Liver (tissue), 9 donors: Measurements from ENCODE around the gene ABHD17C. TPM values are rescaled to one million over a fixed set of nuclear protein-coding genes. Genes with fewer than 3 reads are reported as not detected.

ENCODE experiments used
- DNase-seq: peaks from one replicate; pipeline ENCODE4 v3.0.0-alpha.2; 2017; ENCODE audit warnings: low spot score
- H3K27ac ChIP-seq, 2 donors: one replicate each; pipeline ENCODE4 v1.7.0; 2013; ENCODE audit warnings: inconsistent platforms in 2 of 2, low read length in 2 of 2, control low read depth in 1 of 2, low read depth in 1 of 2, mild to moderate bottlenecking in 1 of 2
- H3K27me3 ChIP-seq, 4 donors: one replicate each; pipeline versions ENCODE4 v1.6.1 to v1.7.0; 2013; ENCODE audit warnings: low read length in 3 of 4, inconsistent platforms in 1 of 4, mild to moderate bottlenecking in 1 of 4, moderate library complexity in 1 of 4; ENCODE audit not compliant: control insufficient read depth in 4 of 4, insufficient read depth in 4 of 4
- H3K36me3 ChIP-seq, 4 donors: one replicate each; pipeline versions ENCODE4 v1.6.1 to v1.7.0; 2013; ENCODE audit warnings: low read length in 3 of 4, mild to moderate bottlenecking in 3 of 4, low read depth in 1 of 4, moderate library complexity in 1 of 4; ENCODE audit not compliant: control insufficient read depth in 4 of 4, insufficient read depth in 3 of 4
- H3K4me1 ChIP-seq, 4 donors: one replicate each; pipeline versions ENCODE4 v1.6.1 to v1.7.0; 2013; ENCODE audit warnings: low read length in 3 of 4, mild to moderate bottlenecking in 3 of 4, moderate library complexity in 1 of 4; ENCODE audit not compliant: control insufficient read depth in 4 of 4, insufficient read depth in 4 of 4
- H3K4me3 ChIP-seq, 3 donors: one replicate each; pipeline versions ENCODE4 v1.6.1 to v1.7.0; 2013; ENCODE audit warnings: low read length in 3 of 3, control low read depth in 1 of 3, low read depth in 1 of 3, mild to moderate bottlenecking in 1 of 3
- H3K9ac ChIP-seq, 2 donors: one replicate each; pipeline ENCODE4 v1.7.0; 2013; ENCODE audit warnings: low read length in 2 of 2, mild to moderate bottlenecking in 2 of 2, moderate library complexity in 2 of 2, control low read depth in 1 of 2, low read depth in 1 of 2
- H3K9me3 ChIP-seq, 4 donors: one replicate each; pipeline versions ENCODE4 v1.6.1 to v1.7.0; 2013; ENCODE audit warnings: low read length in 3 of 4; ENCODE audit not compliant: control insufficient read depth in 4 of 4
- EGR1 ChIP-seq, 2 donors: IDR thresholded peaks; 2 replicates each; pipeline ENCODE4 v1.6.1; 2016 to 2018; ENCODE audit warnings: antibody characterized with exemption in 2 of 2, low read depth in 2 of 2
- HNF4G ChIP-seq: IDR thresholded peaks from 2 replicates; pipeline ENCODE4 v1.6.1; 2016; ENCODE audit warnings: antibody characterized with exemption
- REST ChIP-seq: IDR thresholded peaks from 2 replicates; pipeline ENCODE4 v1.6.1; 2016; ENCODE audit warnings: antibody characterized with exemption, mild to moderate bottlenecking
- ZBTB33 ChIP-seq: IDR thresholded peaks from 2 replicates; pipeline ENCODE4 v1.6.1; 2016; ENCODE audit warnings: antibody characterized with exemption
- WGBS: extraction: QIAGEN DNeasy Blood & Tissue Kit; methylation state at CpG from one replicate; pipeline ENCODE4 v1.1.7; 2013; 5-methylcytosine and 5-hydroxymethylcytosine counted together
- polyA plus RNA-seq, 2 donors: library from polyadenylated mRNA; stranded (reverse) in 1 of 2; unstranded in 1 of 2; fragments of 200-250 nt in 1 of 2; fragments of >200 nt in 1 of 2; fragmentation: Nextera tagmentation in 1 of 2; extraction: Ambion mirVana in 1 of 2; gene quantifications; one replicate each; pipeline versions ENCODE4 v1.2.1 to v1.2.3, GENCODE V29; 2013 to 2015
- total RNA-seq, 2 donors: library from RNA; depleted of rRNA; stranded (reverse); fragments of >200 nt; gene quantifications; one replicate each; pipeline ENCODE4 v1.2.3, GENCODE V29; 2014
- TF ChIP-seq, protein P1 (sequence below): IDR thresholded peaks from 2 replicates; pipeline ENCODE4 v1.6.1; 2016; ENCODE audit warnings: antibody characterized with exemption
- donor health status: healthy.
- donor health status: healthy.
- donor health status: healthy.
- donor health status: healthy.
- donor health status: healthy.

The ABHD17C gene
- total and polyA plus RNA-seq, 4 donors = 0.79 to 3.0 (median 2.0) TPM

DNA sequence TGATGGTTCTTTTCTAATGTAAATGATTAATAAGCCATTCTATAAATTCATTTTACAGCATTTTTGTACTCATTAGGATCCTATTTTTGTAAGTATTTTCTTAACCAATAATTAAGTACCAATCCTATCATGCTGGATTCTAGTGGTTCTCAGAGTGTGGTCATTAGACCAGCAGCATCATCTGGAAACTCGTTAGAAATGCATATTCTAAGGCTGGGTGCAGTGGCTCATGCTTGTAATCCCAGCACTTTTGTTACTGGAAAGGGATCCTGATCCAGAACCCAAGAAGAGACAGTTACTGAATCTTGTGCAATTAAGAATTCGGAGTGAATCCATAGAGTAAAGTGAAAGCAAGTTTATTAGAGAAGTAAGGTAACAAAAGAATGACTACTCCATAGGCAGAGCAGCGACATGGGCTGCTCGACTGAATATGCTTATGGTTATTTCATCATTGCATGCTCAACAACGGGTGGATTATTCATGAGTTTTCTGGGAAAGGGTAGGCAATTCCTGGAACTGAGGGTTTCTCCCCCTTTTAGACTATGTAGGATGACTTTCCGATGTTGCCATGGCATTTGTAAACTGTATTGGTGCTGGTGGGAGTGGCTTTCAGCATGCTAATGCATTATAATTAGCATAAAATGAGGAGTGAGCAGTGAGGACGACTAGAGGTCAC is 74.2 kb downstream of the ABHD17C start:
- no peaks in the 10 kb centered on the region for H3K4me1 ChIP-seq
- 88% methylated on average over 7 of the region's 7 CpGs for WGBS
- TF ChIP-seq ZBTB33 (no peak), REST (no peak), EGR1 (IDR thresholded peaks at IDR 0.05; ENCODE audit: low read depth in 2 of 2) (no peak), HNF4G (no peak)
- TF ChIP-seq, protein P1, sequence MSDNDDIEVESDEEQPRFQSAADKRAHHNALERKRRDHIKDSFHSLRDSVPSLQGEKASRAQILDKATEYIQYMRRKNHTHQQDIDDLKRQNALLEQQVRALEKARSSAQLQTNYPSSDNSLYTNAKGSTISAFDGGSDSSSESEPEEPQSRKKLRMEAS = no peak
- no peaks in the 10 kb centered on the region for H3K27me3 ChIP-seq
- no peak for DNase-seq
- no peak overlapping the region for H3K4me3 ChIP-seq
- H3K27ac ChIP-seq = no peak overlapping the region
- no peaks in the 10 kb centered on the region for H3K9me3 ChIP-seq
- H3K9ac ChIP-seq = no peak overlapping the region
- no peaks in the 10 kb centered on the region for H3K36me3 ChIP-seq

GRCh38 chr15:80769829-80770705 is 75.0 kb downstream of the ABHD17C start:
- TF ChIP-seq REST (no peak), ZBTB33 (no peak)

More at GRCh38 chr15:80769829-80770705, 75.0 kb downstream of the ABHD17C start:
- Histone ChIP-seq H3K27ac (no peak overlapping the region), H3K9ac (no peak overlapping the region), H3K4me1 (no peaks in the 10 kb centered on the region), H3K27me3 (no peaks in the 10 kb centered on the region), H3K4me3 (no peak overlapping the region), H3K36me3 (no peaks in the 10 kb centered on the region), H3K9me3 (no peaks in the 10 kb centered on the region)
- no peak for DNase-seq
- 84% methylated on average over 7 of the region's 7 CpGs for WGBS
